IPS-15b (cell line): Measurements from ENCODE around the gene SLC11A1.

ENCODE experiments used
- H3K27me3 ChIP-seq: one replicate; pipeline ENCODE4 v1.6.1; 2013; ENCODE audit warnings: low read length; ENCODE audit not compliant: control insufficient read depth, insufficient read depth
- H3K36me3 ChIP-seq: one replicate; pipeline ENCODE4 v1.6.1; 2013; ENCODE audit warnings: low read length; ENCODE audit not compliant: control insufficient read depth, insufficient read depth
- H3K4me1 ChIP-seq: one replicate; pipeline ENCODE4 v1.6.1; 2013; ENCODE audit warnings: mild to moderate bottlenecking, low read length; ENCODE audit not compliant: control insufficient read depth, insufficient read depth
- H3K4me3 ChIP-seq: one replicate; pipeline ENCODE4 v1.5.1; 2013; ENCODE audit warnings: low read depth, low read length
- H3K9ac ChIP-seq: one replicate; pipeline ENCODE4 v1.6.1; 2013; ENCODE audit warnings: low read depth, mild to moderate bottlenecking, low read length
- H3K9me3 ChIP-seq: one replicate; pipeline ENCODE4 v1.6.1; 2013; ENCODE audit warnings: mild to moderate bottlenecking, low read length; ENCODE audit not compliant: control insufficient read depth, insufficient read depth

The SLC11A1 gene

GRCh38 chr2:218435003-218435982 is 53.2 kb downstream of the SLC11A1 start:
- Histone ChIP-seq H3K4me3 (no peak overlapping the region), H3K4me1 (no peaks in the 10 kb centered on the region), H3K27me3 (no peaks in the 10 kb centered on the region), H3K9me3 (no peaks in the 10 kb centered on the region), H3K9ac (no peak overlapping the region), H3K36me3 (peaks cover 2% of the 10 kb centered on the region)

GRCh38 chr2:218436992-218437391 is 54.9 kb downstream of the SLC11A1 start:
- no peaks in the 10 kb centered on the region for H3K9me3 ChIP-seq
- no peaks in the 10 kb centered on the region for H3K27me3 ChIP-seq
- no peaks in the 10 kb centered on the region for H3K36me3 ChIP-seq
- no peaks in the 10 kb centered on the region for H3K4me1 ChIP-seq
- no peak overlapping the region for H3K4me3 ChIP-seq
- no peak overlapping the region for H3K9ac ChIP-seq

GRCh38 chr2:218437969-218438368 is 55.9 kb downstream of the SLC11A1 start:
- Histone ChIP-seq H3K36me3 (no peaks in the 10 kb centered on the region), H3K9me3 (no peaks in the 10 kb centered on the region), H3K4me3 (no peak overlapping the region), H3K27me3 (no peaks in the 10 kb centered on the region), H3K4me1 (no peaks in the 10 kb centered on the region), H3K9ac (no peak overlapping the region)

GRCh38 chr2:218438596-218438995 is 56.5 kb downstream of the SLC11A1 start:
- Histone ChIP-seq H3K9me3 (no peaks in the 10 kb centered on the region), H3K4me1 (no peaks in the 10 kb centered on the region), H3K4me3 (no peak overlapping the region), H3K27me3 (no peaks in the 10 kb centered on the region), H3K36me3 (no peaks in the 10 kb centered on the region), H3K9ac (no peak overlapping the region)

GRCh38 chr2:218444692-218445357 is 62.8 kb downstream of the SLC11A1 start:
- no peak overlapping the region for H3K9ac ChIP-seq
- H3K9me3 ChIP-seq, result no peaks in the 10 kb centered on the region
- no peak overlapping the region for H3K4me3 ChIP-seq
- no peaks in the 10 kb centered on the region for H3K4me1 ChIP-seq
- H3K36me3 ChIP-seq, result peaks cover 3% of the 10 kb centered on the region
- H3K27me3 ChIP-seq, result no peaks in the 10 kb centered on the region

GRCh38 chr2:218445602-218446001 is 63.5 kb downstream of the SLC11A1 start:
- Histone ChIP-seq H3K4me3 (no peak overlapping the region), H3K4me1 (no peaks in the 10 kb centered on the region), H3K36me3 (peaks cover 3% of the 10 kb centered on the region), H3K9ac (no peak overlapping the region), H3K9me3 (no peaks in the 10 kb centered on the region), H3K27me3 (no peaks in the 10 kb centered on the region)
